HepG2 (cell line): Measurements from ENCODE around the gene LIMK2. TPM values are rescaled to one million over a fixed set of nuclear protein-coding genes. Genes with fewer than 3 reads are reported as not detected.

Experiments used
- ATAC-seq: fragments of 200-7000 bp; cut with Tn5 transposase; 3 replicates; pipeline ENCODE4 v1.9.1; 2020; ENCODE audit warnings: mild to moderate bottlenecking, moderate library complexity
- BruUV-seq: library from RNA; stranded (reverse); fragments of 400-500 nt; replicated peaks from 2 replicates; lab custom pipeline; 2021; lab: Mats Ljungman, UMichigan
- CTCF ChIA-PET: fragments of 300-600 bp; formaldehyde crosslinking; extraction: SDS; loops from one replicate; lab custom pipeline; 2021; ENCODE audit warnings: low total read pairs, inconsistent platforms, low intra/inter-chr PET ratio; lab: Yijun Ruan, JAX
- POLR2A ChIA-PET: fragments of 350-600 bp; sonication (Branson Sonifier 250); formaldehyde crosslinking; loops from one replicate; lab custom pipeline; 2020; ENCODE audit warnings: antibody characterized with exemption, inconsistent platforms; lab: Yijun Ruan, JAX
- DNase-seq: peaks from one replicate; pipeline ENCODE4 v3.0.0-alpha.2; 2015; ENCODE audit warnings: low spot score
- FAIRE-seq: peaks from 3 replicates; lab custom pipeline; 2011; peaks lifted over from hg19 to GRCh38; lab: Jason Lieb, UNC
- H2AFZ ChIP-seq: one replicate; pipeline ENCODE4 v1.6.1; 2011; ENCODE audit warnings: low read length, inconsistent platforms
- H3K27ac ChIP-seq: fragments of 300-600 bp; 3 replicates; pipeline ENCODE4 v1.8.0; 2011; ENCODE audit warnings: mixed run types, mild to moderate bottlenecking, mixed read lengths, low read length, inconsistent platforms; ENCODE audit not compliant: insufficient read depth; ENCODE audit errors: extremely low read length
- H3K27me3 ChIP-seq, 2 experiments: fragments of 200-600 bp in 1 of 2; 2 replicates in 1 of 2; 3 replicates in 1 of 2; pipeline versions ENCODE4 v1.6.0 to v1.8.0; 2011; ENCODE audit warnings: low read length in 2 of 2, mild to moderate bottlenecking in 2 of 2, moderate library complexity in 2 of 2, inconsistent platforms in 1 of 2; ENCODE audit not compliant: insufficient read depth in 2 of 2, control insufficient read depth in 1 of 2
- H3K36me3 ChIP-seq, 2 experiments: fragments of 200-600 bp in 1 of 2; replicated peaks in 1 of 2; 2 replicates in 1 of 2; 3 replicates in 1 of 2; pipeline versions ENCODE4 v1.5.1 to v1.8.0; 2011; ENCODE audit warnings: low read length in 2 of 2, inconsistent platforms in 1 of 2; ENCODE audit not compliant: insufficient read depth in 2 of 2, control insufficient read depth in 1 of 2
- H3K4me1 ChIP-seq: 2 replicates; pipeline ENCODE4 v1.5.1; 2012; ENCODE audit warnings: low read length, inconsistent platforms; ENCODE audit not compliant: insufficient read depth
- H3K4me2 ChIP-seq: 2 replicates; pipeline ENCODE4 v1.6.0; 2011; ENCODE audit warnings: low read depth, low read length, inconsistent platforms
- H3K4me3 ChIP-seq, 3 experiments: fragments of 200-600 bp in 1 of 3; sonication (generic), shearing (Covaris generic) in 1 of 3; replicated peaks in 1 of 3; 2 replicates each; pipeline ENCODE4 v1.5.1; 2011 to 2016; ENCODE audit warnings: low read length in 3 of 3, inconsistent platforms in 2 of 3, low read depth in 2 of 3, mild to moderate bottlenecking in 2 of 3, control low read depth in 1 of 3, mixed read lengths in 1 of 3; ENCODE audit not compliant: insufficient read depth in 1 of 3
- H3K79me2 ChIP-seq: one replicate; pipeline ENCODE4 v1.6.1; 2011; ENCODE audit warnings: low read length, inconsistent platforms; ENCODE audit not compliant: insufficient read depth
- H3K9ac ChIP-seq: 2 replicates; pipeline ENCODE4 v1.6.0; 2011; ENCODE audit warnings: mild to moderate bottlenecking, low read depth, low read length, inconsistent platforms; ENCODE audit not compliant: insufficient read depth
- H3K9me3 ChIP-seq: 2 replicates; pipeline ENCODE4 v1.5.1; 2012; ENCODE audit warnings: mild to moderate bottlenecking, low read length
- H4K20me1 ChIP-seq: 2 replicates; pipeline ENCODE4 v1.6.0; 2011; ENCODE audit warnings: inconsistent platforms, mild to moderate bottlenecking, low read length, moderate library complexity; ENCODE audit not compliant: insufficient read depth
- ADNP ChIP-seq: sonication (generic); formaldehyde crosslinking; IDR thresholded peaks from 2 replicates; pipeline ENCODE4 v1.4.0; 2020; ENCODE audit warnings: missing genetic modification reagents
- ARID4A ChIP-seq: sonication (generic); formaldehyde crosslinking; IDR thresholded peaks from 2 replicates; pipeline ENCODE4 v1.5.0; 2020; ENCODE audit warnings: mild to moderate bottlenecking, missing genetic modification reagents, borderline replicate concordance
- ARNT ChIP-seq: fragments of 450-650 bp; IDR thresholded peaks from 2 replicates; pipeline ENCODE4 v1.6.1; 2017
- ARNTL ChIP-seq: sonication (generic); formaldehyde crosslinking; IDR thresholded peaks from 2 replicates; pipeline ENCODE4 v1.4.0; 2020; ENCODE audit warnings: mild to moderate bottlenecking, missing genetic modification reagents
- CBX2 ChIP-seq, 2 experiments: fragments of 200-600 bp in 1 of 2; sonication (generic); formaldehyde crosslinking in 1 of 2; IDR thresholded peaks; 2 replicates each; pipeline versions ENCODE4 v1.7.0 to v1.8.1; 2018 to 2022; ENCODE audit warnings: low read depth in 2 of 2, low read length in 1 of 2, mild to moderate bottlenecking in 1 of 2, missing genetic modification reagents in 1 of 2
- CSRNP1 ChIP-seq: sonication (generic); formaldehyde crosslinking; IDR thresholded peaks from 2 replicates; pipeline ENCODE4 v1.8.1; 2023; ENCODE audit warnings: mild to moderate bottlenecking, missing genetic modification reagents
- DBP ChIP-seq: sonication (generic); formaldehyde crosslinking; IDR thresholded peaks from 2 replicates; pipeline ENCODE4 v1.4.0; 2020; ENCODE audit warnings: missing genetic modification reagents; ENCODE audit errors: not compliant biosample characterization
- DNMT3B ChIP-seq: conservative IDR thresholded peaks from 2 replicates; pipeline ENCODE4 v1.6.1; 2016; ENCODE audit warnings: missing biosample characterization, control low read depth
- GTF2F1 ChIP-seq: fragments of 150-350 bp; IDR thresholded peaks from 2 replicates; pipeline ENCODE4 v1.6.1; 2014; ENCODE audit warnings: low read length
- MAX ChIP-seq: IDR thresholded peaks from 2 replicates; pipeline ENCODE4 v1.6.1; 2012; ENCODE audit warnings: inconsistent platforms
- RELA ChIP-seq: sonication (generic); formaldehyde crosslinking; IDR thresholded peaks from 2 replicates; pipeline ENCODE4 v1.4.0; 2020; ENCODE audit warnings: missing genetic modification reagents
- SALL2 ChIP-seq: sonication (generic); formaldehyde crosslinking; IDR thresholded peaks from 2 replicates; pipeline ENCODE4 v1.8.1; 2023; ENCODE audit warnings: mild to moderate bottlenecking, missing genetic modification reagents, inconsistent platforms
- TEF ChIP-seq: sonication (generic); formaldehyde crosslinking; IDR thresholded peaks from 2 replicates; pipeline ENCODE4 v1.5.0; 2020; ENCODE audit warnings: missing genetic modification reagents
- ZNF766 ChIP-seq: sonication (generic); formaldehyde crosslinking; IDR thresholded peaks from 2 replicates; pipeline ENCODE4 v1.5.0; 2020; ENCODE audit warnings: missing genetic modification reagents, borderline replicate concordance
- WGBS: methylation state at CpG from one replicate; pipeline ENCODE4 v1.1.6; 2017; ENCODE audit warnings: low lambda C conversion rate; 5-methylcytosine and 5-hydroxymethylcytosine counted together
- in situ Hi-C: cut with HindIII; loops from 2 replicates; pipeline ENCODE4 v1.10.0; 2017; ENCODE audit warnings: low pct_unique_long_range_greater_than_20kb; ENCODE audit not compliant: extremely low pct_ligation_motif_present
- intact Hi-C: fragments of 100-400 bp; cut with micrococcal nuclease; formaldehyde crosslinking; loops from one replicate; pipeline ENCODE4 v1.10.0; 2022; ENCODE audit not compliant: unreplicated experiment
- polyA plus RNA-seq, 8 experiments: library from polyadenylated mRNA; depleted of rRNA in 3 of 8; stranded (reverse) in 7 of 8; unstranded in 1 of 8; fragments of >200 nt; fragmentation: Illumina TruSeq in 4 of 8; extraction: Trizol in 4 of 8; gene quantifications; 2 replicates each; pipeline versions ENCODE4 v1.2.1 to v1.2.3, GENCODE V29; 2011 to 2016; ENCODE audit warnings: low read depth in 4 of 8, missing spikeins in 1 of 8, mixed read lengths in 1 of 8; ENCODE audit not compliant: insufficient read depth in 1 of 8
- total RNA-seq, 5 experiments: library from RNA; depleted of rRNA; stranded (reverse); fragments of >200 nt; fragmentation: Illumina TruSeq; extraction: Trizol; gene quantifications; 2 replicates each; pipeline ENCODE4 v1.2.3, GENCODE V29; 2016; ENCODE audit warnings: low read depth in 1 of 5
- TF ChIP-seq, protein P1 (sequence below): sonication (generic); formaldehyde crosslinking; IDR thresholded peaks from 2 replicates; pipeline ENCODE4 v1.8.0; 2022; ENCODE audit warnings: missing genetic modification reagents, mild to moderate bottlenecking, inconsistent platforms, borderline replicate concordance
- TF ChIP-seq, protein P2 (sequence below): IDR thresholded peaks from 2 replicates; pipeline ENCODE4 v1.6.1; 2016; ENCODE audit warnings: missing genetic modification reagents, missing compliant biosample characterization

LIMK2 gene
- total and polyA plus RNA-seq, 2 of the 13 experiments (the other 11 are each of a cell fraction or from before 2014, with no cell fraction given) = 20.9 to 29.8 TPM

- TF ChIP-seq ZNF766 (CRISPR knock-in tag) (no peak), RELA (no peak), ADNP (CRISPR knock-in tag) (no peak), DBP (CRISPR knock-in tag) (no peak), MAX (no peak), CBX2 (IDR thresholded peaks at IDR 0.05; ENCODE audit: low read depth, low read length) (no peak), CBX2 (CRISPR knock-in tag; IDR thresholded peaks at IDR 0.05; ENCODE audit: low read depth) (no peak), CSRNP1 (CRISPR knock-in tag) (no peak), DNMT3B (CRISPR knock-in tag) (no peak), TEF (CRISPR knock-in tag) (no peak), SALL2 (no peak), ARNTL (no peak), ARNT (no peak), ARID4A (no peak), GTF2F1 (no peak)
- TF ChIP-seq, protein P1, sequence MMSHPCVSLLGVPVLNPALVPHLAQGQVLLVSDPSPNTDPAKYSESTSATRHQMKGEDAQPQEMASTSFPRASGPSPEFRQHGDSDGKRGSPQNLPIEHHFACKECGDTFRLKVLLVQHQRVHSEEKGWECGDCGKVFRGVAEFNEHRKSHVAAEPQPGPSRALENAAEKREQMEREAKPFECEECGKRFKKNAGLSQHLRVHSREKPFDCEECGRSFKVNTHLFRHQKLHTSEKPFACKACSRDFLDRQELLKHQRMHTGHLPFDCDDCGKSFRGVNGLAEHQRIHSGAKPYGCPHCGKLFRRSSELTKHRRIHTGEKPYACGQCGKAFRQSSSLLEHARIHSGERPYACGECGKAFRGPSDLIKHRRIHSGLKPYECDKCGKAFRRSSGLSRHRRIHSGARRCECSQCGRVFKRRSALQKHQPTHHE (CRISPR knock-in tag) = no peak
- TF ChIP-seq, protein P2, sequence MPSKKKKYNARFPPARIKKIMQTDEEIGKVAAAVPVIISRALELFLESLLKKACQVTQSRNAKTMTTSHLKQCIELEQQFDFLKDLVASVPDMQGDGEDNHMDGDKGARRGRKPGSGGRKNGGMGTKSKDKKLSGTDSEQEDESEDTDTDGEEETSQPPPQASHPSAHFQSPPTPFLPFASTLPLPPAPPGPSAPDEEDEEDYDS (CRISPR knock-in tag) = no peak
- TF ChIP-seq, all 625 proteins: peak for 0
- no peak overlapping the region for H3K4me3 ChIP-seq
- ATAC-seq (no peak), DNase-seq (no peak), FAIRE-seq (no peak)
- ChIA-PET CTCF (no interaction called here), POLR2A (no interaction called here)
- no peaks in the 10 kb centered on the region for H3K9me3 ChIP-seq
- H3K9ac ChIP-seq = no peak overlapping the region
- intact Hi-C loops = no loop called here
- no peak overlapping the region for H3K4me2 ChIP-seq
- H4K20me1 ChIP-seq = no peaks in the 10 kb centered on the region
- H2AFZ ChIP-seq = no peak overlapping the region
- no peaks in the 10 kb centered on the region for H3K79me2 ChIP-seq
- H3K36me3 ChIP-seq = no peaks in the 10 kb centered on the region
- BruUV-seq = no TSS peak
- in situ Hi-C loops = no loop called here
- H3K27ac ChIP-seq = no peak overlapping the region
- 78% methylated on average over 3 of the region's 3 CpGs for WGBS
- no peaks in the 10 kb centered on the region for H3K27me3 ChIP-seq
- peaks cover 23% of the 10 kb centered on the region for H3K4me1 ChIP-seq
Observed at GRCh38 chr22:31295360-31295759, 83.3 kb downstream of the LIMK2 start.
